Transverse colon (tissue), 4 donors: ENCODE data around the gene OR2S2.

ENCODE experiments used
- CTCF ChIP-seq, 5 experiments: fragments of 200-600 bp in 3 of 5; fragments of 450-650 bp in 2 of 5; sonication (generic) in 3 of 5; IDR thresholded peaks; 1 replicate in 2 of 5; 2 replicates in 3 of 5; pipeline ENCODE4 v1.5.1; 2016 to 2017; ENCODE audit warnings: antibody characterized with exemption in 5 of 5, inconsistent platforms in 3 of 5, mild to moderate bottlenecking in 2 of 5, moderate library complexity in 1 of 5
- POLR2A ChIP-seq: fragments of 450-650 bp; IDR thresholded peaks from one replicate; pipeline ENCODE4 v1.6.1; 2016; ENCODE audit warnings: antibody characterized with exemption, mild to moderate bottlenecking, moderate library complexity
- POLR2AphosphoS5 ChIP-seq, 3 donors: sonication (generic); formaldehyde crosslinking; IDR thresholded peaks; one replicate each; pipeline ENCODE4 v1.6.1; 2016; ENCODE audit warnings: antibody characterized with exemption in 3 of 3

GRCh38 chr9:35948901-35949318 is 9.0 kb downstream of the OR2S2 start:
- no peak for TF ChIP-seq POLR2A
- TF ChIP-seq CTCF (IDR thresholded peaks at IDR 0.05) = peak in 2 of 5 experiments; percentile 22 to 41
- peak in 1 of 3 donors; percentile 31 for TF ChIP-seq POLR2AphosphoS5 (IDR thresholded peaks at IDR 0.05)
